ENCODE data around the gene SLC39A9. TPM values are rescaled to one million over a fixed set of nuclear protein-coding genes. Genes with fewer than 3 reads are reported as not detected.

The SLC39A9 gene
- 10 to 100 TPM; 36.3 to 38.2 TPM for total RNA-seq

GRCh38 chr14:69398053-69398817 lies at the start of gene SLC39A9, which contains the start of gene ERH:
Gene SLC39A9 (plus strand): TSS chr14:69398692. CDS start chr14:69399370, 678 bp downstream.
Gene ERH (minus strand): TSS chr14:69398299. CDS start chr14:69398233, 66 bp downstream.
- H3K36me3 ChIP-seq (replicated peaks in 1 of 2; ENCODE audit: insufficient read depth in 1 of 2, low read depth in 2 of 2): peaks cover 4 to 15% of the 10 kb centered on the region in 2 donors
- H3K27ac ChIP-seq: peak within 1 kb of the TSS; percentile 80 to 97 (median 88)
- H3K4me1 ChIP-seq: peaks cover 53% of the 10 kb centered on the region
- DNase-seq: peak; percentile 96 to 98 (median 96)
- TF ChIP-seq CTCF (IDR thresholded peaks at IDR 0.05) (peak in 1 of 7 experiments; percentile 18), POLR2A (IDR thresholded peaks at IDR 0.05) (peak; percentile 51 to 89 (median 85))
- no peaks in the 10 kb centered on the region for H3K27me3 ChIP-seq
- intact Hi-C loops (cut with DNase I): no loop called here
- peak; percentile 98 for ATAC-seq
- peak within 1 kb of the TSS; percentile 83 to 86 for H3K4me3 ChIP-seq
- no peaks in the 10 kb centered on the region for H3K9me3 ChIP-seq
- 0 to 2% methylated on average over 25 to 53 of the region's 53 CpGs for WGBS, 2 donors

- WGBS, 2 donors: 83 to 84% methylated on average over 11 of the region's 11 CpGs
- ATAC-seq: no peak
- intact Hi-C loops (cut with DNase I): no loop called here
- no peak overlapping the region for H3K27ac ChIP-seq
- H3K27me3 ChIP-seq: no peaks in the 10 kb centered on the region
- H3K4me1 ChIP-seq: peaks cover 1% of the 10 kb centered on the region
- no peaks in the 10 kb centered on the region for H3K36me3 ChIP-seq (replicated peaks in 1 of 2; ENCODE audit: insufficient read depth in 1 of 2, low read depth in 2 of 2)
- no peaks in the 10 kb centered on the region for H3K9me3 ChIP-seq
- DNase-seq: no peak
- TF ChIP-seq CTCF (IDR thresholded peaks at IDR 0.05): no peak
- TF ChIP-seq POLR2A (IDR thresholded peaks at IDR 0.05): no peak
- no peak overlapping the region for H3K4me3 ChIP-seq
Measured at GRCh38 chr14:69349091-69349777, 49.3 kb upstream of the SLC39A9 start.

GRCh38 chr14:69350892-69351291 lies 47.6 kb upstream of the SLC39A9 start:
- no peak for DNase-seq
- Histone ChIP-seq H3K4me1 (no peaks in the 10 kb centered on the region), H3K36me3 (replicated peaks in 1 of 2; ENCODE audit: insufficient read depth in 1 of 2, low read depth in 2 of 2) (no peaks in the 10 kb centered on the region), H3K27ac (no peak overlapping the region), H3K27me3 (no peaks in the 10 kb centered on the region), H3K9me3 (no peaks in the 10 kb centered on the region), H3K4me3 (no peak overlapping the region)
- TF ChIP-seq CTCF (IDR thresholded peaks at IDR 0.05): no peak
- TF ChIP-seq POLR2A (IDR thresholded peaks at IDR 0.05): no peak
- WGBS, 2 donors: 78 to 83% methylated on average over 5 of the region's 5 CpGs
- no peak for ATAC-seq
- intact Hi-C loops (cut with DNase I): no loop called here

GRCh38 chr14:69351385-69351784 lies 47.1 kb upstream of the SLC39A9 start:
- no peaks in the 10 kb centered on the region for H3K27me3 ChIP-seq
- intact Hi-C loops (cut with DNase I): no loop called here
- H3K27ac ChIP-seq: no peak overlapping the region
- WGBS, 2 donors: 73 to 74% methylated on average over 3 of the region's 3 CpGs
- no peak for TF ChIP-seq POLR2A (IDR thresholded peaks at IDR 0.05)
- TF ChIP-seq CTCF (IDR thresholded peaks at IDR 0.05): no peak
- H3K4me1 ChIP-seq: no peaks in the 10 kb centered on the region
- ATAC-seq: no peak
- no peak for DNase-seq
- H3K9me3 ChIP-seq: no peaks in the 10 kb centered on the region
- H3K36me3 ChIP-seq (replicated peaks in 1 of 2; ENCODE audit: insufficient read depth in 1 of 2, low read depth in 2 of 2): no peaks in the 10 kb centered on the region
- no peak overlapping the region for H3K4me3 ChIP-seq
